Measurements from ENCODE around the gene COPS3. TPM values are rescaled to one million over a fixed set of nuclear protein-coding genes. Genes with fewer than 3 reads are reported as not detected.

Gene COPS3
- total RNA-seq, 6 experiments from 2014 or later, result 19.7 to 33.0 (median 25.8) TPM

GRCh38 chr17:17236295-17237025 lies 44.6 kb downstream of the COPS3 start:
- Histone ChIP-seq H3K4me1 (peaks cover 0 to 47% (median 13%) of the 10 kb centered on the region in 4 donors), H3K27me3 (no peaks in the 10 kb centered on the region), H3K4me3 (peak overlapping the region; percentile 81 to 99 (median 98)), H3K36me3 (peaks cover 0 to 4% (median 0%) of the 10 kb centered on the region in 4 donors), H3K27ac (peak overlapping the region; percentile 97 to 100 (median 100)), H3K9me3 (no peaks in the 10 kb centered on the region)
- TF ChIP-seq, protein P1, sequence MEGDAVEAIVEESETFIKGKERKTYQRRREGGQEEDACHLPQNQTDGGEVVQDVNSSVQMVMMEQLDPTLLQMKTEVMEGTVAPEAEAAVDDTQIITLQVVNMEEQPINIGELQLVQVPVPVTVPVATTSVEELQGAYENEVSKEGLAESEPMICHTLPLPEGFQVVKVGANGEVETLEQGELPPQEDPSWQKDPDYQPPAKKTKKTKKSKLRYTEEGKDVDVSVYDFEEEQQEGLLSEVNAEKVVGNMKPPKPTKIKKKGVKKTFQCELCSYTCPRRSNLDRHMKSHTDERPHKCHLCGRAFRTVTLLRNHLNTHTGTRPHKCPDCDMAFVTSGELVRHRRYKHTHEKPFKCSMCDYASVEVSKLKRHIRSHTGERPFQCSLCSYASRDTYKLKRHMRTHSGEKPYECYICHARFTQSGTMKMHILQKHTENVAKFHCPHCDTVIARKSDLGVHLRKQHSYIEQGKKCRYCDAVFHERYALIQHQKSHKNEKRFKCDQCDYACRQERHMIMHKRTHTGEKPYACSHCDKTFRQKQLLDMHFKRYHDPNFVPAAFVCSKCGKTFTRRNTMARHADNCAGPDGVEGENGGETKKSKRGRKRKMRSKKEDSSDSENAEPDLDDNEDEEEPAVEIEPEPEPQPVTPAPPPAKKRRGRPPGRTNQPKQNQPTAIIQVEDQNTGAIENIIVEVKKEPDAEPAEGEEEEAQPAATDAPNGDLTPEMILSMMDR (IDR thresholded peaks at IDR 0.05), result no peak
- TF ChIP-seq POLR2A (IDR thresholded peaks at IDR 0.05), result peak; percentile 34
- WGBS (ENCODE audit: insufficient coverage, low coverage, low lambda C conversion rate, missing lambda C conversion rate), result 0% methylated on average over 14 of the region's 31 CpGs
- intact Hi-C loops (cut with DNase I), result no loop called here
- peak in 2 of 3 donors; percentile 66 to 82 for DNase-seq
- ATAC-seq, result peak; percentile 45 to 64 (median 55)

- H3K27ac ChIP-seq, result peak overlapping the region; percentile 97 to 100 (median 100)
- WGBS (ENCODE audit: insufficient coverage, low coverage, low lambda C conversion rate, missing lambda C conversion rate), result 37% methylated on average over 17 of the region's 19 CpGs
- H3K36me3 ChIP-seq, result peaks cover 0 to 14% (median 4%) of the 10 kb centered on the region in 4 donors
- H3K9me3 ChIP-seq, result no peaks in the 10 kb centered on the region
- peaks cover 0 to 47% (median 13%) of the 10 kb centered on the region in 4 donors for H3K4me1 ChIP-seq
- intact Hi-C loops (cut with DNase I), result no loop called here
- H3K27me3 ChIP-seq, result no peaks in the 10 kb centered on the region
- ATAC-seq, result peak; percentile 3 to 21 (median 4)
- DNase-seq, result no peak
- TF ChIP-seq POLR2A (IDR thresholded peaks at IDR 0.05), result no peak
- TF ChIP-seq, protein P1 (IDR thresholded peaks at IDR 0.05), result no peak
- H3K4me3 ChIP-seq, result peak overlapping the region; percentile 81 to 99 (median 98)
Measured at GRCh38 chr17:17235212-17236174, 45.6 kb downstream of the COPS3 start.

DNA sequence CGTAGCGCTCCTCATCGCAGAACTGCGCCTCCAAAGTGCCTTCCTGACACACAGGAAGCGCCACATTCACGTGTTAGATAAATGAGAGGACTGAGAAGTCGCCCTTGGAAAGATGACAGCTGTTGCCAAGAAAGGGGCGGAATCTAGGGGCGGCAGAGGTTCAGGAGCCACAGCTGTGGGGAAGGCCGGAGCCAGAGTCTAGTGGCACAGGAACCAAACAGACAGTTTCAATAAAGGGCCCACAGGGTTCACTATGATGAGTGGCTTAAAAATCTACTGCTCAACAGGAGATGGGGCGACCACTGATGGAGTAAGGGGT lies 48.8 kb downstream of the COPS3 start:
- no peaks in the 10 kb centered on the region for H3K27me3 ChIP-seq
- no peaks in the 10 kb centered on the region for H3K9me3 ChIP-seq
- WGBS (ENCODE audit: insufficient coverage, low coverage, low lambda C conversion rate, missing lambda C conversion rate), result 75% methylated on average over 9 of the region's 11 CpGs
- H3K4me1 ChIP-seq, result peaks cover 0 to 66% (median 28%) of the 10 kb centered on the region in 4 donors
- ATAC-seq (no peak), DNase-seq (no peak)
- no peak overlapping the region for H3K27ac ChIP-seq
- TF ChIP-seq, protein P1 (IDR thresholded peaks at IDR 0.05), result no peak
- H3K4me3 ChIP-seq, result no peak overlapping the region
- H3K36me3 ChIP-seq, result peaks cover 0 to 34% (median 14%) of the 10 kb centered on the region in 4 donors
- intact Hi-C loops (cut with DNase I), result no loop called here

- no peak overlapping the region for H3K27ac ChIP-seq
- TF ChIP-seq POLR2A (IDR thresholded peaks at IDR 0.05), result no peak
- TF ChIP-seq, protein P1 (IDR thresholded peaks at IDR 0.05), result no peak
- peaks cover 0 to 39% (median 19%) of the 10 kb centered on the region in 4 donors for H3K36me3 ChIP-seq
- peak in 3 of 4 donors; percentile 5 to 36 (median 20) for ATAC-seq
- H3K4me3 ChIP-seq, result no peak overlapping the region
- 71% methylated on average over 6 of the region's 16 CpGs for WGBS (ENCODE audit: insufficient coverage, low coverage, low lambda C conversion rate, missing lambda C conversion rate)
- no peaks in the 10 kb centered on the region for H3K27me3 ChIP-seq
- no peak for DNase-seq
- intact Hi-C loops (cut with DNase I), result no loop called here
- no peaks in the 10 kb centered on the region for H3K9me3 ChIP-seq
- H3K4me1 ChIP-seq, result peaks cover 0 to 66% (median 28%) of the 10 kb centered on the region in 4 donors
Measured at GRCh38 chr17:17231621-17232302, 49.3 kb downstream of the COPS3 start.
